CD4-positive, alpha-beta T cell (primary cell): ENCODE data around the gene OTULIN. TPM values are rescaled to one million over a fixed set of nuclear protein-coding genes. Genes with fewer than 3 reads are reported as not detected.

Source experiments
- ATAC-seq: fragments of 200-7000 bp; cut with Tn5 transposase; one replicate; pipeline ENCODE4 v1.10.0; 2022; ENCODE audit warnings: mild to moderate bottlenecking; ENCODE audit not compliant: poor library complexity
- CTCF ChIA-PET: fragments of 350-600 bp; sonication (Branson Sonifier 250); formaldehyde crosslinking; loops from one replicate; lab custom pipeline; 2021; ENCODE audit warnings: antibody characterized with exemption, inconsistent platforms; lab: Charles Lee
- POLR2A ChIA-PET: fragments of 350-600 bp; sonication (Branson Sonifier 250); formaldehyde crosslinking; loops from one replicate; lab custom pipeline; 2021; ENCODE audit warnings: antibody characterized with exemption, inconsistent platforms; lab: Charles Lee
- DNase-seq, 14 experiments: peaks; one replicate each; pipeline ENCODE4 v3.0.0-alpha.2; 2013 to 2020; ENCODE audit warnings: mixed read lengths in 2 of 14
- H3K27ac ChIP-seq, 2 donors: one replicate each; pipeline versions ENCODE4 v1.5.1 to v1.7.0; 2013; ENCODE audit warnings: low read length in 2 of 2, low read depth in 1 of 2, mild to moderate bottlenecking in 1 of 2
- H3K27me3 ChIP-seq, 2 experiments: 1 replicate in 1 of 2; 2 replicates in 1 of 2; pipeline versions ENCODE4 v1.6.1 to v1.7.0; 2013; ENCODE audit warnings: low read length in 2 of 2, control low read depth in 1 of 2, mild to moderate bottlenecking in 1 of 2, moderate library complexity in 1 of 2; ENCODE audit not compliant: insufficient read depth in 2 of 2, control insufficient read depth in 1 of 2
- H3K36me3 ChIP-seq: one replicate; pipeline ENCODE4 v1.6.1; 2013; ENCODE audit warnings: low read length, control low read depth; ENCODE audit not compliant: insufficient read depth
- H3K4me1 ChIP-seq: one replicate; pipeline ENCODE4 v1.6.1; 2013; ENCODE audit warnings: low read length, control low read depth; ENCODE audit not compliant: insufficient read depth
- H3K4me3 ChIP-seq: one replicate; pipeline ENCODE4 v1.5.1; 2013; ENCODE audit warnings: mild to moderate bottlenecking, low read length, moderate library complexity
- H3K9me3 ChIP-seq, 2 experiments: 1 replicate in 1 of 2; 2 replicates in 1 of 2; pipeline versions ENCODE4 v1.6.1 to v1.7.0; 2013; ENCODE audit warnings: low read length in 2 of 2, mild to moderate bottlenecking in 2 of 2, control low read depth in 1 of 2, moderate library complexity in 1 of 2; ENCODE audit not compliant: control insufficient read depth in 1 of 2, insufficient read depth in 1 of 2
- H3K27ac Mint-ChIP-seq: one replicate; pipeline ENCODE4 v1.8.0; 2020; ENCODE audit warnings: mixed read lengths
- H3K27me3 Mint-ChIP-seq: one replicate; pipeline ENCODE4 v1.8.0; 2021; ENCODE audit warnings: mixed read lengths
- H3K36me3 Mint-ChIP-seq: one replicate; pipeline ENCODE4 v1.8.0; 2021; ENCODE audit warnings: low read depth, mixed read lengths
- H3K4me1 Mint-ChIP-seq: one replicate; pipeline ENCODE4 v1.8.0; 2021; ENCODE audit warnings: low read depth, mixed read lengths
- H3K4me3 Mint-ChIP-seq: one replicate; pipeline ENCODE4 v1.8.0; 2020; ENCODE audit warnings: mild to moderate bottlenecking, mixed read lengths
- H3K9me3 Mint-ChIP-seq: one replicate; pipeline ENCODE4 v1.8.0; 2020; ENCODE audit warnings: mixed read lengths
- intact Hi-C, 2 experiments: fragments of 100-400 bp; cut with DNase I in 1 of 2; cut with micrococcal nuclease in 1 of 2; formaldehyde crosslinking; loops; one replicate each; pipeline versions ENCODE4 v1.15.1 to v1.9.0; 2023 to 2025; cut with DNase I, micrococcal nuclease
- total RNA-seq, 174 experiments: library from RNA in 2 of 174; stranded (reverse) in 2 of 174; gene quantifications; one replicate each; pipeline ENCODE4 v1.2.3 and lab custom pipeline; 2021 to 2026
- TF ChIP-seq, protein P1 (sequence below): fragments of 200-600 bp; IDR thresholded peaks from one replicate; pipeline ENCODE4 v1.8.0; 2022; ENCODE audit warnings: antibody characterized with exemption, mild to moderate bottlenecking

Gene OTULIN
- total RNA-seq, 2 experiments from 2014 or later: 69.4 to 77.0 TPM

DNA sequence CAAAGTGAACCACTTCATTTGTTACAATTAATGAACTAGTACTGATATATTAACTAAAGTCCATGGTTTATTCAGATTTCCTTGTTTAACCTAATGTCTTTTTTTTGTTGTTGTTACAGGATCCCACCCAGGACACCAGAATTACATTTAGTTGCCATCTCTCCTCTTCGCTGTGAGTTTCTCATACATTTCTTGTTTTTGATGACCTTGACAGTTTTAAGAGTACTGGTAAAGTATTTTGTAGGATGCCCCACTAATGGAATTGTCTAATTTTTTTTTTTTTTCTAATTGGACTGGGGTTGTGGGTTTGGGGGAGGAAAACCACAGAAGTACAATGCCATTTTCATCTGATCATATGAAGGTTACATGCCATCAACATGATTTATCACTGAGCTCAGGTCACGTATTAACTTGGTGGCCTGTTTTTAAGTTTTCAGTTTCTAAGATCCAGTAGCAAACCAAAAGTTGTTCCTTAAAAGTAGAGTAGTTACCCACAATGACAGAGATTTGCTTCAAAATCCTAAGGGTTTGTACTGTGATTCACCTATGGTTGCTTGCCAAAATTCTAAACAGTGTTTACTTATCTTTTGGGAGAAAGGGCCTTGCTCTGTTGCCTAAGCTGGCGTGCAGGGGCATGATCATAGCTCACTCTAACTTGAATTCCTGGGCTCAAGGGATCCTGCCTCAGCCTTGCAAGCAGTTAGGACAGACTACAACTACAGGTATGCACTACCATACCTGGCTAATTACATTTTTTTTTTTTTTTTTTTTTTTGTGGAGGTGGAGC is 4.5 kb upstream of the OTULIN start:
- Mint-ChIP-seq H3K4me3 (no peak overlapping the region), H3K27me3 (no peaks in the 10 kb centered on the region), H3K36me3 (peaks cover 6% of the 10 kb centered on the region), H3K27ac (no peak overlapping the region), H3K4me1 (peaks cover 46% of the 10 kb centered on the region), H3K9me3 (no peaks in the 10 kb centered on the region)
- TF ChIP-seq, protein P1, sequence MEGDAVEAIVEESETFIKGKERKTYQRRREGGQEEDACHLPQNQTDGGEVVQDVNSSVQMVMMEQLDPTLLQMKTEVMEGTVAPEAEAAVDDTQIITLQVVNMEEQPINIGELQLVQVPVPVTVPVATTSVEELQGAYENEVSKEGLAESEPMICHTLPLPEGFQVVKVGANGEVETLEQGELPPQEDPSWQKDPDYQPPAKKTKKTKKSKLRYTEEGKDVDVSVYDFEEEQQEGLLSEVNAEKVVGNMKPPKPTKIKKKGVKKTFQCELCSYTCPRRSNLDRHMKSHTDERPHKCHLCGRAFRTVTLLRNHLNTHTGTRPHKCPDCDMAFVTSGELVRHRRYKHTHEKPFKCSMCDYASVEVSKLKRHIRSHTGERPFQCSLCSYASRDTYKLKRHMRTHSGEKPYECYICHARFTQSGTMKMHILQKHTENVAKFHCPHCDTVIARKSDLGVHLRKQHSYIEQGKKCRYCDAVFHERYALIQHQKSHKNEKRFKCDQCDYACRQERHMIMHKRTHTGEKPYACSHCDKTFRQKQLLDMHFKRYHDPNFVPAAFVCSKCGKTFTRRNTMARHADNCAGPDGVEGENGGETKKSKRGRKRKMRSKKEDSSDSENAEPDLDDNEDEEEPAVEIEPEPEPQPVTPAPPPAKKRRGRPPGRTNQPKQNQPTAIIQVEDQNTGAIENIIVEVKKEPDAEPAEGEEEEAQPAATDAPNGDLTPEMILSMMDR: no peak
- peaks cover 14% of the 10 kb centered on the region for H3K4me1 ChIP-seq
- CTCF ChIA-PET: interaction anchor here (0.6 to 1.7 kb wide), 2 partner anchors 11 to 20 kb away, joined by 3 read pairs; no protein-coding TSS in a partner anchor
- no peak overlapping the region for H3K27ac ChIP-seq
- no peaks in the 10 kb centered on the region for H3K27me3 ChIP-seq
- no peak for ATAC-seq
- H3K9me3 ChIP-seq: no peaks in the 10 kb centered on the region
- POLR2A ChIA-PET: no interaction called here
- intact Hi-C loops: loop anchor here (10.0 kb wide), 2 partner anchors 75 to 515 kb away; partner anchors contain the start of genes OTULINL (in 1 of the 2) and TRIO (in 1 of the 2)
- no peak for DNase-seq
- H3K4me3 ChIP-seq: no peak overlapping the region
- no peaks in the 10 kb centered on the region for H3K36me3 ChIP-seq

DNA sequence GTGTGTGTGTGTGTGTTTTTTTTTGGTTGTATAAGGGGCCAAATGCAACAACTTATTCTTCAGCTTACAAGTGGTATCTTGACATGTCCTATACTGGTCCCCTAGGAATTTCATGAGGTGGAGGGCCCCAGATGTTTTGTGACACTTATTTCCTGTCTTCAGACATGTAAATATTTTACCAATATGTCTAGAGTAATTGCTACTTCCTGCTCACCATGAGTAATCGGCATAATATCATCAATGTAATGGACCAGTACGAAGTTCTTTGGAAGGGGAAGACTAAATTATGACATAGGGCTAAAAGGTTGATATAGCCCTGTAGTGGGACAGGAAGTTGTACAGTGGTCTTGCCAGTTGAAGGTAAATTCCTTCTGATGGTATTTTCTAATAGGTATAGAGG is 3.7 kb upstream of the OTULIN start:
- Mint-ChIP-seq H3K36me3 (peaks cover 10% of the 10 kb centered on the region), H3K27ac (no peak overlapping the region), H3K27me3 (no peaks in the 10 kb centered on the region), H3K4me3 (peak overlapping the region; percentile 8), H3K9me3 (no peaks in the 10 kb centered on the region), H3K4me1 (peaks cover 48% of the 10 kb centered on the region)
- no peak for ATAC-seq
- CTCF ChIA-PET: interaction anchor here (0.6 to 1.7 kb wide), 2 partner anchors 12 to 21 kb away, joined by 3 read pairs; no protein-coding TSS in a partner anchor
- Histone ChIP-seq H3K9me3 (no peaks in the 10 kb centered on the region), H3K4me1 (peaks cover 20% of the 10 kb centered on the region), H3K27ac (no peak overlapping the region), H3K36me3 (no peaks in the 10 kb centered on the region), H3K4me3 (no peak overlapping the region), H3K27me3 (no peaks in the 10 kb centered on the region)
- POLR2A ChIA-PET: no interaction called here
- TF ChIP-seq, protein P1: no peak
- intact Hi-C loops: loop anchor here (10.0 kb wide), 2 partner anchors 76 to 516 kb away; partner anchors contain the start of genes OTULINL (in 1 of the 2) and TRIO (in 1 of the 2)
- DNase-seq: no peak

DNA sequence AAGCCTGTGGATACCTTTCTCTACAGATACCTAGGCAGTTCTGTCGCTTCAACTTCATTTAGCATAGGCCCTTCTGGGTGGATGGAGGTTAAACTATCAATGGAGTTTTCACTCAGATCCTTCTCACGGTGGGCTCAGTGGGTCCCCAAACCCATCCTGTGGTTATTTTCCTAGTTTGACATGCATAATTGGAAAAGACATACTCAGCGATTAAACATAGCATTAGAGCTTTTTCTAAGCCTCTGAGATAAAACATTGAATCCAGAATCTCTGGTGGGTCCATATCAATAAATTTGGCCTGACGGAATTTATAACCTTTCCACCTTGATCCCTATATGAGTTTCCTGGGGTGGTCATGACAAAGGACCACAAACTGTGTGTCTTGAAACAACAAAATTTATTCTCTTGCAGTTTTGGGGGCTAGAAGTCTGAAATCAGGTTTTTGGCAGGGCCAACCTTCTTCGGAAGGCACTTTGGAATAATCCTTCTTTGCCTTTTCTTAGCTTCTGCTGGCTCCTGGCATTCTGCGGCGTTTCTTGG is 1.7 kb upstream of the OTULIN start:
- Histone ChIP-seq H3K9me3 (no peaks in the 10 kb centered on the region), H3K27me3 (no peaks in the 10 kb centered on the region), H3K4me1 (peaks cover 39% of the 10 kb centered on the region), H3K27ac (no peak overlapping the region), H3K4me3 (no peak overlapping the region), H3K36me3 (no peaks in the 10 kb centered on the region)
- Mint-ChIP-seq H3K9me3 (no peaks in the 10 kb centered on the region), H3K4me1 (peaks cover 67% of the 10 kb centered on the region), H3K27me3 (no peaks in the 10 kb centered on the region), H3K4me3 (peak overlapping the region; percentile 86), H3K36me3 (peaks cover 17% of the 10 kb centered on the region), H3K27ac (peak overlapping the region; percentile 87)
- POLR2A ChIA-PET: no interaction called here
- ATAC-seq (no peak), DNase-seq (no peak)
- TF ChIP-seq, protein P1: no peak
- intact Hi-C loops: loop anchor here (2.0 to 10.0 kb wide), 4 partner anchors 78 to 518 kb away; partner anchors contain the start of genes OTULINL (in 2 of the 2), ANKH (in 1 of the 2) and TRIO (in 1 of the 2)
- CTCF ChIA-PET: interaction anchor here (0.6 kb wide), 1 partner anchor 233 kb away, joined by 3 read pairs; no protein-coding TSS in a partner anchor
